ENCODE results near the gene ZBED2.

Gene ZBED2

GRCh38 chr3:111621535-111621934 lies 26.4 kb upstream of the ZBED2 start:
- H3K27me3 ChIP-seq (ENCODE audit: insufficient read depth, low read length, poor library complexity, severe bottlenecking): no peaks in the 10 kb centered on the region
- H3K79me2 ChIP-seq (ENCODE audit: insufficient read depth, low read length): no peaks in the 10 kb centered on the region
- H3K36me3 ChIP-seq (ENCODE audit: insufficient read depth, low read length): peaks cover 14% of the 10 kb centered on the region; the same call in 1 of the 2 replicates
- H3K9me2 ChIP-seq (replicated peaks; ENCODE audit: low read depth, low read length): no peaks in the 10 kb centered on the region
- no peak overlapping the region for H3K9ac ChIP-seq (ENCODE audit: low read depth, low read length, poor library complexity, severe bottlenecking)
- no peaks in the 10 kb centered on the region for H4K20me1 ChIP-seq (ENCODE audit: insufficient read depth, low read length, poor library complexity, severe bottlenecking)
- peaks cover 10% of the 10 kb centered on the region; the same call in 1 of the 2 replicates for H3K9me3 ChIP-seq (ENCODE audit: insufficient read depth, low read depth, low read length)
- TF ChIP-seq EZH2phosphoT487 (IDR thresholded peaks at IDR 0.05; ENCODE audit: borderline replicate concordance) (no peak), CTCF (conservative IDR thresholded peaks at IDR 0.05; ENCODE audit: low read length) (peak; percentile 94)
- no peaks in the 10 kb centered on the region for H3F3A ChIP-seq (ENCODE audit: low read depth)
- no peak overlapping the region for H3K4me2 ChIP-seq (ENCODE audit: low read depth, low read length, poor library complexity, severe bottlenecking)
- H2AFZ ChIP-seq (ENCODE audit: low read length): no peak overlapping the region
- H3K4me1 ChIP-seq (ENCODE audit: insufficient read depth, low read length, poor library complexity, severe bottlenecking): peaks cover 12% of the 10 kb centered on the region
- H3K4me3 ChIP-seq (ENCODE audit: low read length, poor library complexity, severe bottlenecking): no peak overlapping the region

GRCh38 chr3:111619833-111620232 lies 24.7 kb upstream of the ZBED2 start:
- H3K9me3 ChIP-seq (ENCODE audit: insufficient read depth, low read depth, low read length): peaks cover 10% of the 10 kb centered on the region; the same call in 1 of the 2 replicates
- peaks cover 14% of the 10 kb centered on the region; the same call in 1 of the 2 replicates for H3K36me3 ChIP-seq (ENCODE audit: insufficient read depth, low read length)

GRCh38 chr3:111618945-111619344 lies 23.8 kb upstream of the ZBED2 start:
- no peak overlapping the region for H3K4me2 ChIP-seq (ENCODE audit: low read depth, low read length, poor library complexity, severe bottlenecking)
- no peak overlapping the region for H3K4me3 ChIP-seq (ENCODE audit: low read length, poor library complexity, severe bottlenecking)
- H3K79me2 ChIP-seq (ENCODE audit: insufficient read depth, low read length): no peaks in the 10 kb centered on the region
- no peaks in the 10 kb centered on the region for H4K20me1 ChIP-seq (ENCODE audit: insufficient read depth, low read length, poor library complexity, severe bottlenecking)
- H3K9ac ChIP-seq (ENCODE audit: low read depth, low read length, poor library complexity, severe bottlenecking): no peak overlapping the region
- H2AFZ ChIP-seq (ENCODE audit: low read length): no peak overlapping the region
- peaks cover 9% of the 10 kb centered on the region; the same call in 1 of the 2 replicates for H3K36me3 ChIP-seq (ENCODE audit: insufficient read depth, low read length)
- H3K4me1 ChIP-seq (ENCODE audit: insufficient read depth, low read length, poor library complexity, severe bottlenecking): peaks cover 20% of the 10 kb centered on the region
- no peaks in the 10 kb centered on the region for H3F3A ChIP-seq (ENCODE audit: low read depth)
- peaks cover 10% of the 10 kb centered on the region; the same call in 1 of the 2 replicates for H3K9me3 ChIP-seq (ENCODE audit: insufficient read depth, low read depth, low read length)
- TF ChIP-seq CTCF (conservative IDR thresholded peaks at IDR 0.05; ENCODE audit: low read length) (no peak), EZH2phosphoT487 (IDR thresholded peaks at IDR 0.05; ENCODE audit: borderline replicate concordance) (no peak)
- no peaks in the 10 kb centered on the region for H3K9me2 ChIP-seq (replicated peaks; ENCODE audit: low read depth, low read length)
- no peaks in the 10 kb centered on the region for H3K27me3 ChIP-seq (ENCODE audit: insufficient read depth, low read length, poor library complexity, severe bottlenecking)

More at GRCh38 chr3:111619833-111620232, 24.7 kb upstream of the ZBED2 start:
- H3F3A ChIP-seq (ENCODE audit: low read depth): no peaks in the 10 kb centered on the region
- TF ChIP-seq EZH2phosphoT487 (IDR thresholded peaks at IDR 0.05; ENCODE audit: borderline replicate concordance): no peak
- no peak for TF ChIP-seq CTCF (conservative IDR thresholded peaks at IDR 0.05; ENCODE audit: low read length)
- H3K9me2 ChIP-seq (replicated peaks; ENCODE audit: low read depth, low read length): no peaks in the 10 kb centered on the region
- H3K4me3 ChIP-seq (ENCODE audit: low read length, poor library complexity, severe bottlenecking): no peak overlapping the region
- no peaks in the 10 kb centered on the region for H4K20me1 ChIP-seq (ENCODE audit: insufficient read depth, low read length, poor library complexity, severe bottlenecking)
- no peak overlapping the region for H3K9ac ChIP-seq (ENCODE audit: low read depth, low read length, poor library complexity, severe bottlenecking)
- no peak overlapping the region for H3K4me2 ChIP-seq (ENCODE audit: low read depth, low read length, poor library complexity, severe bottlenecking)
- no peak overlapping the region for H2AFZ ChIP-seq (ENCODE audit: low read length)
- H3K79me2 ChIP-seq (ENCODE audit: insufficient read depth, low read length): no peaks in the 10 kb centered on the region
- H3K27me3 ChIP-seq (ENCODE audit: insufficient read depth, low read length, poor library complexity, severe bottlenecking): no peaks in the 10 kb centered on the region
- H3K4me1 ChIP-seq (ENCODE audit: insufficient read depth, low read length, poor library complexity, severe bottlenecking): peaks cover 25% of the 10 kb centered on the region
